ENCODE results near the gene CYB561D1. TPM values are rescaled to one million over a fixed set of nuclear protein-coding genes. Genes with fewer than 3 reads are reported as not detected.

Gene CYB561D1
- total RNA-seq, 2 experiments from 2014 or later: 7.0 to 9.5 TPM

DNA sequence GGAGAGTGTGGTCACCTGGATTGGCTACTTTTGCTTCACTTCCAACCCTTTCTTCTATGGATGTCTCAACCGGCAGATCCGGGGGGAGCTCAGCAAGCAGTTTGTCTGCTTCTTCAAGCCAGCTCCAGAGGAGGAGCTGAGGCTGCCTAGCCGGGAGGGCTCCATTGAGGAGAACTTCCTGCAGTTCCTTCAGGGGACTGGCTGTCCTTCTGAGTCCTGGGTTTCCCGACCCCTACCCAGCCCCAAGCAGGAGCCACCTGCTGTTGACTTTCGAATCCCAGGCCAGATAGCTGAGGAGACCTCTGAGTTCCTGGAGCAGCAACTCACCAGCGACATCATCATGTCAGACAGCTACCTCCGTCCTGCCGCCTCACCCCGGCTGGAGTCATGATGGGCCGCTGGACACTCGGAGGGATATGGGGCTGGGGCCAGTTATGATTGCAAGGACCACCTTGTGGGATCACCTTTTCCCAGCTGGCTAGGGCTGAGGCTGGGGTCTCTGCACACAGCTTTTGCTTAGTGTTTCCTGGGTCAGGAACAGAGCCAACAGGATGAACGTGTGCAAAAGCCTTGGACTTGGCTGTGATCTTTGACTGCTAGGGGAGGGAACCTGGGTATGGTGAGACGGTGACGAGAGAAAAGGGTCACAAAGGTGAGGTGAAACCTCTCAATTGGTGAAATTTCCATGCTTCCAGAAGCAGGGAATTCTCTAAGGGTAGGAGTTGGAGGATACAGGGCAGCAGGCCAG lies 50.3 kb downstream of the CYB561D1 start:
- H3K27me3 Mint-ChIP-seq: no peaks in the 10 kb centered on the region
- H3K36me3 Mint-ChIP-seq (ENCODE audit: low read depth): peaks cover 2% of the 10 kb centered on the region
- H3K9me3 Mint-ChIP-seq: no peaks in the 10 kb centered on the region
- DNase-seq (no peak), ATAC-seq (no peak)
- peaks cover 16% of the 10 kb centered on the region for H3K4me1 Mint-ChIP-seq (ENCODE audit: low read depth)
- TF ChIP-seq, protein P1, sequence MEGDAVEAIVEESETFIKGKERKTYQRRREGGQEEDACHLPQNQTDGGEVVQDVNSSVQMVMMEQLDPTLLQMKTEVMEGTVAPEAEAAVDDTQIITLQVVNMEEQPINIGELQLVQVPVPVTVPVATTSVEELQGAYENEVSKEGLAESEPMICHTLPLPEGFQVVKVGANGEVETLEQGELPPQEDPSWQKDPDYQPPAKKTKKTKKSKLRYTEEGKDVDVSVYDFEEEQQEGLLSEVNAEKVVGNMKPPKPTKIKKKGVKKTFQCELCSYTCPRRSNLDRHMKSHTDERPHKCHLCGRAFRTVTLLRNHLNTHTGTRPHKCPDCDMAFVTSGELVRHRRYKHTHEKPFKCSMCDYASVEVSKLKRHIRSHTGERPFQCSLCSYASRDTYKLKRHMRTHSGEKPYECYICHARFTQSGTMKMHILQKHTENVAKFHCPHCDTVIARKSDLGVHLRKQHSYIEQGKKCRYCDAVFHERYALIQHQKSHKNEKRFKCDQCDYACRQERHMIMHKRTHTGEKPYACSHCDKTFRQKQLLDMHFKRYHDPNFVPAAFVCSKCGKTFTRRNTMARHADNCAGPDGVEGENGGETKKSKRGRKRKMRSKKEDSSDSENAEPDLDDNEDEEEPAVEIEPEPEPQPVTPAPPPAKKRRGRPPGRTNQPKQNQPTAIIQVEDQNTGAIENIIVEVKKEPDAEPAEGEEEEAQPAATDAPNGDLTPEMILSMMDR (IDR thresholded peaks at IDR 0.05): no peak
- POLR2A ChIA-PET: no interaction called here
- no peak overlapping the region for H3K4me3 Mint-ChIP-seq
- H3K27ac Mint-ChIP-seq: no peak overlapping the region
- CTCF ChIA-PET: interaction anchor here (0.7 to 11.0 kb wide), 8 partner anchors 12 to 440 kb away, joined by 3 to 294 read pairs (median 28); partner anchors contain the start of genes AHCYL1, AMPD2 and GNAT2
- intact Hi-C loops (cut with micrococcal nuclease): no loop called here

GRCh38 chr1:109546311-109547109 lies 52.6 kb downstream of the CYB561D1 start:
- CTCF ChIA-PET: interaction anchor here (0.6 to 11.0 kb wide), 50 partner anchors 9 to 438 kb away, joined by 3 to 294 read pairs (median 4); partner anchors contain the start of genes AHCYL1, AMIGO1, AMPD2 and CYB561D1
- ATAC-seq: peak; percentile 62
- DNase-seq: peak; percentile 96
- intact Hi-C loops (cut with micrococcal nuclease): loop anchor here (2.0 to 5.0 kb wide), 4 partner anchors 76 to 441 kb away; no protein-coding TSS in a partner anchor
- POLR2A ChIA-PET: interaction anchor here (0.6 to 1.7 kb wide), 5 partner anchors 14 to 438 kb away, joined by 3 to 4 read pairs (median 3); partner anchors contain the start of genes AHCYL1 and ATXN7L2
- H3K36me3 Mint-ChIP-seq (ENCODE audit: low read depth): peaks cover 4% of the 10 kb centered on the region
- TF ChIP-seq, protein P1 (IDR thresholded peaks at IDR 0.05): peak; percentile 91
- peaks cover 35% of the 10 kb centered on the region for H3K4me1 Mint-ChIP-seq (ENCODE audit: low read depth)
- H3K4me3 Mint-ChIP-seq: peak overlapping the region; percentile 98
- H3K27ac Mint-ChIP-seq: peak overlapping the region; percentile 96
- no peaks in the 10 kb centered on the region for H3K9me3 Mint-ChIP-seq
- no peaks in the 10 kb centered on the region for H3K27me3 Mint-ChIP-seq

DNA sequence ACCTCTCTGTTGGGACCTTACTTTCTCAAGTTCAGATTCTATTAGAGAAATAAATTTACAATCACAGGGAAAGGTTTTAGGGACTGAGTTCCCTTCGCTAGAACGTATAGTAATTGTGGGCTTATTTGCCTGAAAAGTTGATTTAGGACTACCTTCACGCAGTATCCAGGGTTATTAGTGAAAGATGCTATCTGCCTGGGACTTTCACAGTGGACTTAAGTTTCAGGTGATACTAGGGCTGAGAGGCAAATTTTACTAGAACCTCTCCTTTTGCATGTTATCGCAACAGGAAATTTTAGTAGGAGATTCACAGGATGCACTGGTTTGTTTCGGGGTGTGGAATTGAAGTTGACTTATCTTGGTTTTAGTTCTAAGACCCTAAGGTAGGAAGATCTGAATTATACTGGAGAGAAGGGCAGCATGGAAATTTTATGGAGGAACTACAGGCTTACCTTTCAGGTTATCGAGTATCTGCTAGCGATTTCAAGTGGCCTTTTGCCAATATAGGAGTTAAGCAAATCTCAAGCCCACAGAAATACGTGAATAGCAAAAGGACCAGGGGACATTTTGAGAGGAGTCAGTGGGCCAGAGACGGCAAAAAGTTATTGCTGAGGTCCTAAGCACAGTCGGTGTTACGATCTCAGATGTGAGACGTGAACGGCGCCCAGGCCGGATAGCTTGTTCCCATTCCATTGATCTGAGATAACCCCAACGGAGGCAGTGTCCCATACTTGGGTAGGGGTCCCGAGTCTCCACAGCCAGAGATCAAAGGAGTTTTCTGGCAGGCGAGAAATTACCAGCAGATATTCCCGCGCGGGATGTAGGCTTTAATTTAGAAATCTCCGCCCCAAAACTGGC lies 53.8 kb downstream of the CYB561D1 start:
- no peaks in the 10 kb centered on the region for H3K9me3 Mint-ChIP-seq
- peaks cover 37% of the 10 kb centered on the region for H3K4me1 Mint-ChIP-seq (ENCODE audit: low read depth)
- ChIA-PET POLR2A (interaction anchor here (0.8 to 3.0 kb wide), 19 partner anchors 12 to 437 kb away, joined by 3 to 26 read pairs (median 4); partner anchors contain the start of genes AHCYL1, AMIGO1, AMPD2 and ATXN7L2), CTCF (interaction anchor here (0.8 to 11.0 kb wide), 26 partner anchors 12 to 482 kb away, joined by 3 to 294 read pairs (median 11); partner anchors contain the start of genes AHCYL1, AMPD2, ATXN7L2 and CYB561D1)
- no peaks in the 10 kb centered on the region for H3K27me3 Mint-ChIP-seq
- intact Hi-C loops (cut with micrococcal nuclease): loop anchor here (2.0 to 5.0 kb wide), 4 partner anchors 75 to 440 kb away; no protein-coding TSS in a partner anchor
- TF ChIP-seq, protein P1 (IDR thresholded peaks at IDR 0.05): no peak
- peaks cover 4% of the 10 kb centered on the region for H3K36me3 Mint-ChIP-seq (ENCODE audit: low read depth)
- peak overlapping the region; percentile 98 for H3K4me3 Mint-ChIP-seq
- DNase-seq: peak; percentile 44
- peak overlapping the region; percentile 96 for H3K27ac Mint-ChIP-seq
- peak; percentile 21 for ATAC-seq

All from activated CD8-positive, alpha-beta T cell treated with anti-CD3 and anti-CD28 coated beads for 36 hours (primary cell).